Uterus (tissue), 2 donors: ENCODE results near the gene ENOSF1.

Source experiments
- POLR2A ChIP-seq, 2 donors: fragments of 450-650 bp; IDR thresholded peaks; one replicate each; pipeline ENCODE4 v1.6.1; 2016; ENCODE audit warnings: antibody characterized with exemption in 2 of 2, mild to moderate bottlenecking in 1 of 2, moderate library complexity in 1 of 2
- TF ChIP-seq, protein P1 (sequence below), 4 experiments: fragments of 200-600 bp in 2 of 4; fragments of 450-650 bp in 2 of 4; sonication (generic) in 2 of 4; IDR thresholded peaks; one replicate each; pipeline ENCODE4 v1.5.1; 2016 to 2019; ENCODE audit warnings: antibody characterized with exemption in 4 of 4, mild to moderate bottlenecking in 2 of 4, moderate library complexity in 1 of 4

DNA sequence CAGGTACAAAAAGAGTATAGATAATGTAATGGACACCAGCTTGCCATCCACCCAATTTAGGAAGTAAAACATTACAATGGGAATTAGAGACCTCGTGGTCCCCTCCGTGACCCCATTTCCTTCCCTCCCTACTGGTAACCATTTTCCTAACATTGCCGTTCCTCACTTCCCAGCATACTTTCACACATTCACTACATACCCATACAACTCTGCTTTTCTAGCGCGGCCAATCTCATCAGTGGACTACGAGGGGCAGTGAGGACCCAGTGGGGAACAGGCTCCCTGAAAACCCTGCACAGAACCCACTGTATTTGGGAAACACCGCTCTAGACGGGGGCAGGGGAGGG, 1.1 kb downstream of the ENOSF1 start:
- TF ChIP-seq, protein P1, sequence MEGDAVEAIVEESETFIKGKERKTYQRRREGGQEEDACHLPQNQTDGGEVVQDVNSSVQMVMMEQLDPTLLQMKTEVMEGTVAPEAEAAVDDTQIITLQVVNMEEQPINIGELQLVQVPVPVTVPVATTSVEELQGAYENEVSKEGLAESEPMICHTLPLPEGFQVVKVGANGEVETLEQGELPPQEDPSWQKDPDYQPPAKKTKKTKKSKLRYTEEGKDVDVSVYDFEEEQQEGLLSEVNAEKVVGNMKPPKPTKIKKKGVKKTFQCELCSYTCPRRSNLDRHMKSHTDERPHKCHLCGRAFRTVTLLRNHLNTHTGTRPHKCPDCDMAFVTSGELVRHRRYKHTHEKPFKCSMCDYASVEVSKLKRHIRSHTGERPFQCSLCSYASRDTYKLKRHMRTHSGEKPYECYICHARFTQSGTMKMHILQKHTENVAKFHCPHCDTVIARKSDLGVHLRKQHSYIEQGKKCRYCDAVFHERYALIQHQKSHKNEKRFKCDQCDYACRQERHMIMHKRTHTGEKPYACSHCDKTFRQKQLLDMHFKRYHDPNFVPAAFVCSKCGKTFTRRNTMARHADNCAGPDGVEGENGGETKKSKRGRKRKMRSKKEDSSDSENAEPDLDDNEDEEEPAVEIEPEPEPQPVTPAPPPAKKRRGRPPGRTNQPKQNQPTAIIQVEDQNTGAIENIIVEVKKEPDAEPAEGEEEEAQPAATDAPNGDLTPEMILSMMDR (IDR thresholded peaks at IDR 0.05): no peak
- no peak for TF ChIP-seq POLR2A (IDR thresholded peaks at IDR 0.05)
